Measurements from ENCODE around the gene ADAMTS2.
A peak's percentile ranks its signal among the peaks of the same experiment; 100 is the strongest.

GRCh38 chr5:179343719-179344430 lies 1.4 kb downstream of the ADAMTS2 start:
- peak; percentile 34 to 64 for TF ChIP-seq CTCF (conservative IDR thresholded peaks at IDR 0.05; ENCODE audit: low read depth in 2 of 2)
- no peak for TF ChIP-seq EZH2phosphoT487 (IDR thresholded peaks at IDR 0.05; ENCODE audit: unreplicated experiment)
- TF ChIP-seq POLR2AphosphoS5 (IDR thresholded peaks at IDR 0.05; ENCODE audit: low read depth): no peak
- no peak for TF ChIP-seq REST (IDR thresholded peaks at IDR 0.05; ENCODE audit: unreplicated experiment)

Measured in GM23338 (cell line).